Neuronal stem cell (in vitro differentiated cells): ENCODE measurements around the gene PDZK1.

Source experiments
- DNase-seq: peaks from one replicate; pipeline ENCODE4 v3.0.0-alpha.2; 2013; ENCODE audit warnings: low spot score
- H2AFZ ChIP-seq: one replicate; pipeline ENCODE4 v1.6.1; 2013; ENCODE audit warnings: mild to moderate bottlenecking, low read length, inconsistent platforms
- H2AK5ac ChIP-seq: 2 replicates; pipeline ENCODE4 v1.6.1; 2013; ENCODE audit warnings: low read depth, mild to moderate bottlenecking, inconsistent platforms, low read length, moderate library complexity, mixed read lengths
- H2BK120ac ChIP-seq: 2 replicates; pipeline ENCODE4 v1.6.1; 2013; ENCODE audit warnings: low read depth, mild to moderate bottlenecking, inconsistent platforms, low read length, moderate library complexity, mixed read lengths
- H2BK12ac ChIP-seq: one replicate; pipeline ENCODE4 v1.6.1; 2013; ENCODE audit warnings: low read length, inconsistent platforms
- H2BK15ac ChIP-seq: 2 replicates; pipeline ENCODE4 v1.6.1; 2013; ENCODE audit warnings: mild to moderate bottlenecking, low read length, inconsistent platforms, mixed read lengths
- H2BK5ac ChIP-seq: one replicate; pipeline ENCODE4 v1.6.1; 2013; ENCODE audit warnings: inconsistent platforms, mild to moderate bottlenecking, low read length, moderate library complexity
- H3K14ac ChIP-seq: one replicate; pipeline ENCODE4 v1.6.1; 2013; ENCODE audit warnings: low read length, inconsistent platforms
- H3K18ac ChIP-seq: 2 replicates; pipeline ENCODE4 v1.6.1; 2013; ENCODE audit warnings: low read length, inconsistent platforms
- H3K23ac ChIP-seq: 2 replicates; pipeline ENCODE4 v1.6.1; 2013; ENCODE audit warnings: low read depth, mild to moderate bottlenecking, mixed read lengths, low read length, inconsistent platforms; ENCODE audit not compliant: poor library complexity
- H3K27ac ChIP-seq: replicated peaks from 3 replicates; pipeline ENCODE4 v1.5.1; 2013; ENCODE audit warnings: low read length, inconsistent platforms
- H3K27me3 ChIP-seq, 3 experiments: 2 replicates each; pipeline ENCODE4 v1.6.1; 2013; ENCODE audit warnings: low read length in 3 of 3, mild to moderate bottlenecking in 2 of 3, inconsistent platforms in 1 of 3, low read depth in 1 of 3, mixed read lengths in 1 of 3, moderate library complexity in 1 of 3; ENCODE audit not compliant: control insufficient read depth in 3 of 3, insufficient read depth in 3 of 3
- H3K36me3 ChIP-seq, 2 donors: replicated peaks in 1 of 2; 2 replicates each; pipeline ENCODE4 v1.6.1; 2013; ENCODE audit warnings: low read length in 2 of 2; ENCODE audit not compliant: control insufficient read depth in 2 of 2, insufficient read depth in 2 of 2
- H3K4ac ChIP-seq: 2 replicates; pipeline ENCODE4 v1.6.1; 2013; ENCODE audit warnings: inconsistent platforms, mild to moderate bottlenecking, low read length, moderate library complexity
- H3K4me1 ChIP-seq, 2 donors: 1 replicate in 1 of 2; 2 replicates in 1 of 2; pipeline ENCODE4 v1.6.1; 2013; ENCODE audit warnings: low read length in 2 of 2, low read depth in 1 of 2; ENCODE audit not compliant: control insufficient read depth in 2 of 2, insufficient read depth in 1 of 2
- H3K4me2 ChIP-seq: one replicate; pipeline ENCODE4 v1.6.1; 2013; ENCODE audit warnings: mild to moderate bottlenecking, low read length, inconsistent platforms; ENCODE audit not compliant: insufficient read depth, poor library complexity, severe bottlenecking
- H3K4me3 ChIP-seq, 2 donors: 2 replicates each; pipeline ENCODE4 v1.5.1; 2013; ENCODE audit warnings: low read length in 2 of 2, mild to moderate bottlenecking in 2 of 2, inconsistent platforms in 1 of 2, moderate library complexity in 1 of 2
- H3K79me1 ChIP-seq: one replicate; pipeline ENCODE4 v1.6.1; 2013; ENCODE audit warnings: low read depth, mild to moderate bottlenecking, inconsistent platforms, low read length, moderate library complexity
- H3K9ac ChIP-seq: one replicate; pipeline ENCODE4 v1.6.1; 2013; ENCODE audit warnings: mild to moderate bottlenecking, low read depth, low read length, inconsistent platforms; ENCODE audit not compliant: poor library complexity
- H3K9me3 ChIP-seq, 2 donors: replicated peaks in 1 of 2; 2 replicates each; pipeline versions ENCODE3 to v1.6.1; 2013; ENCODE audit warnings: low read length in 2 of 2, mild to moderate bottlenecking in 2 of 2, inconsistent platforms in 1 of 2, low read depth in 1 of 2, mixed read lengths in 1 of 2, moderate library complexity in 1 of 2; ENCODE audit not compliant: control insufficient read depth in 2 of 2, insufficient read depth in 1 of 2
- H4K8ac ChIP-seq: one replicate; pipeline ENCODE4 v1.6.1; 2013; ENCODE audit warnings: low read depth, mild to moderate bottlenecking, inconsistent platforms, low read length, moderate library complexity
- H4K91ac ChIP-seq: one replicate; pipeline ENCODE4 v1.6.1; 2013; ENCODE audit warnings: low read length, low read depth, mild to moderate bottlenecking, inconsistent platforms; ENCODE audit not compliant: poor library complexity
- WGBS, 2 donors: extraction: QIAGEN DNeasy Blood & Tissue Kit; methylation state at CpG; one replicate each; pipeline ENCODE4 v1.1.7; 2013; ENCODE audit warnings: missing lambda C conversion rate in 2 of 2, mixed read lengths in 1 of 2; ENCODE audit not compliant: insufficient read length in 2 of 2, insufficient replicate concordance in 1 of 2; ENCODE audit errors: extremely low coverage in 2 of 2; 5-methylcytosine and 5-hydroxymethylcytosine counted together

The PDZK1 gene

DNA sequence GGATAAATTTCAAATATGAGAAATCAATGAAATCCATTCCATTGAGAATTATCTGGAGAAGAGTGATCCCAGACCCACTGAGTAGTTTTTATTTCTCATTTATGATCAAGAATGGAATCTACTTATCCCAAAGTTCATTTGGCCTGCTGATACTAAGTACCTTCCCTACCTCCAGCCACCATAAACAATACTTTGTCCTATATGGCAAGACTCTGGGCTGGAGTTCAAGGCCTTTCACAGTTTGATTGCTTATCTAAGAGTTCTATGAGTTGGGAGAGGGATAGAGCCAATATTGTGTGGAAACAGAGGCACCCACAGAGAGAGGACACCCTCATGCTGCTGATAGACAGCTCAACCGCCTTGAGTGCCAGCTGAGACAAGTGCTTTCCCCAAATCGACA lies 5.1 kb downstream of the PDZK1 start:
- Histone ChIP-seq H3K27me3 (peaks cover 0 to 8% (median 0%) of the 10 kb centered on the region in 3 experiments), H3K4me2 (no peak overlapping the region), H3K23ac (no peak overlapping the region), H2BK15ac (no peak overlapping the region), H2BK120ac (no peak overlapping the region), H2AK5ac (no peak overlapping the region), H3K79me1 (no peaks in the 10 kb centered on the region), H2BK5ac (no peak overlapping the region), H3K27ac (no peak overlapping the region), H3K36me3 (no peaks in the 10 kb centered on the region), H3K4me3 (no peak overlapping the region), H3K4ac (no peak overlapping the region), H3K18ac (no peak overlapping the region), H3K4me1 (no peaks in the 10 kb centered on the region), H4K91ac (no peak overlapping the region), H4K8ac (no peak overlapping the region), H2BK12ac (no peak overlapping the region), H3K14ac (no peak overlapping the region), H3K9me3 (no peaks in the 10 kb centered on the region), H3K9ac (no peak overlapping the region), H2AFZ (no peak overlapping the region)
- WGBS, 2 donors, result no CpG with 5 or more reads among the region's 2 CpGs
- DNase-seq, result no peak

DNA sequence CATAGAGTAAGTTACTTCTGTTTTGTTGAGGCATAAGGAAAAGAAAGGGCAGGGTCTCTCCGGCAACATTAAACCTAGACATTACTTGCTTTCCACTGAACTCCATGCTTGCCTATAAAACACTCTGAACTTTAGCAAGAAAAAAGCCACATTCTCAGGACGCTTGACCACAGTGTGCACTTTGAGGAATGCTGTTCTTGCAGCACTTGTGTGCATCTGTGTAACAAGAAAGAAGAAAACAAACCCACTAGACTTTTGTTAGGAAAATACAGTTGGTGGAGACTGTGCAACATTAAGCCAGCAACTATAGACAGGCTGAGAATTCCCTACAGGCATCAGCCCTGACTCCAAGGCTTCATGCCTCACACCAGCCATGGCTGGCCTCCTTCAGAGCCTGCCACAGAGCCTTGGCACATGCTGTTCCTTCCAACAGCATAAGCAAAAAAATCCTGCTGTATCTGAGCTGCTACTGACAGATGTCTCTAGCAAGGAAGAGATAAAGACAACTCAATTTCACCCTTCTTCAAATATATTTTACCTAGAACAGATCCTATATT lies 5.8 kb downstream of the PDZK1 start:
- H4K8ac ChIP-seq, result no peak overlapping the region
- H4K91ac ChIP-seq, result no peak overlapping the region
- H3K4ac ChIP-seq, result no peak overlapping the region
- H3K9ac ChIP-seq, result no peak overlapping the region
- H3K27me3 ChIP-seq, result peaks cover 0 to 8% (median 0%) of the 10 kb centered on the region in 3 experiments
- no peaks in the 10 kb centered on the region for H3K79me1 ChIP-seq
- no peak overlapping the region for H3K23ac ChIP-seq
- no peak overlapping the region for H2BK120ac ChIP-seq
- DNase-seq, result no peak
- H3K14ac ChIP-seq, result no peak overlapping the region
- H2BK15ac ChIP-seq, result no peak overlapping the region
- H2BK5ac ChIP-seq, result no peak overlapping the region
- H2BK12ac ChIP-seq, result no peak overlapping the region
- no CpG with 5 or more reads among the region's 2 CpGs for WGBS, 2 donors
- H3K36me3 ChIP-seq, result no peaks in the 10 kb centered on the region
- H2AK5ac ChIP-seq, result no peak overlapping the region
- no peak overlapping the region for H3K18ac ChIP-seq
- H2AFZ ChIP-seq, result no peak overlapping the region
- no peak overlapping the region for H3K4me3 ChIP-seq
- no peaks in the 10 kb centered on the region for H3K9me3 ChIP-seq
- H3K4me2 ChIP-seq, result no peak overlapping the region
- H3K4me1 ChIP-seq, result peaks cover 0 to 2% of the 10 kb centered on the region in 2 donors
- no peak overlapping the region for H3K27ac ChIP-seq

DNA sequence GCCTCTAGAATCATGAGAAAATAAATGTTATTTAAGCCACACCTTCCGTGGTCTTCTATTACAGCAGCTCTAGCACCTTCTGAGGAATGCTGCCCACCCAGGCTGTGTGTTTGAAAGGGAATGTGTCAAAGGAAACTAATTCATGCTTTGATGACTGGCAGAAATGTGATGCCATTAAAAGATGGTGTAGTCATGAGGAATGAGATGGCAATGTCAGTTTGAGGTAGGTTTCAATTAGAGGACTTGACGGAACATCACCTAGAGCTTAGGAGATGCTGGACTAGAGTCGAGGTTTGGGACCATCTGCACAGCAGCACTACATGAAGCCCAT lies 10.6 kb downstream of the PDZK1 start:
- H2AK5ac ChIP-seq, result no peak overlapping the region
- no peak overlapping the region for H2BK12ac ChIP-seq
- H3K4me3 ChIP-seq, result no peak overlapping the region
- no peak for DNase-seq
- H3K9ac ChIP-seq, result no peak overlapping the region
- no peak overlapping the region for H3K4ac ChIP-seq
- H3K36me3 ChIP-seq, result no peaks in the 10 kb centered on the region
- no peak overlapping the region for H3K18ac ChIP-seq
- H4K8ac ChIP-seq, result no peak overlapping the region
- no peaks in the 10 kb centered on the region for H3K79me1 ChIP-seq
- H3K9me3 ChIP-seq, result no peaks in the 10 kb centered on the region
- H3K4me1 ChIP-seq, result peaks cover 0 to 2% of the 10 kb centered on the region in 2 donors
- no peak overlapping the region for H3K27ac ChIP-seq
- no peak overlapping the region for H3K14ac ChIP-seq
- no peak overlapping the region for H2BK120ac ChIP-seq
- H4K91ac ChIP-seq, result no peak overlapping the region
- H2BK5ac ChIP-seq, result no peak overlapping the region
- H3K4me2 ChIP-seq, result no peak overlapping the region
- H3K27me3 ChIP-seq, result peaks cover 0 to 12% (median 0%) of the 10 kb centered on the region in 3 experiments
- H2BK15ac ChIP-seq, result no peak overlapping the region
- no peak overlapping the region for H3K23ac ChIP-seq
- no CpG with 5 or more reads among the region's 3 CpGs for WGBS, 2 donors
- H2AFZ ChIP-seq, result no peak overlapping the region

DNA sequence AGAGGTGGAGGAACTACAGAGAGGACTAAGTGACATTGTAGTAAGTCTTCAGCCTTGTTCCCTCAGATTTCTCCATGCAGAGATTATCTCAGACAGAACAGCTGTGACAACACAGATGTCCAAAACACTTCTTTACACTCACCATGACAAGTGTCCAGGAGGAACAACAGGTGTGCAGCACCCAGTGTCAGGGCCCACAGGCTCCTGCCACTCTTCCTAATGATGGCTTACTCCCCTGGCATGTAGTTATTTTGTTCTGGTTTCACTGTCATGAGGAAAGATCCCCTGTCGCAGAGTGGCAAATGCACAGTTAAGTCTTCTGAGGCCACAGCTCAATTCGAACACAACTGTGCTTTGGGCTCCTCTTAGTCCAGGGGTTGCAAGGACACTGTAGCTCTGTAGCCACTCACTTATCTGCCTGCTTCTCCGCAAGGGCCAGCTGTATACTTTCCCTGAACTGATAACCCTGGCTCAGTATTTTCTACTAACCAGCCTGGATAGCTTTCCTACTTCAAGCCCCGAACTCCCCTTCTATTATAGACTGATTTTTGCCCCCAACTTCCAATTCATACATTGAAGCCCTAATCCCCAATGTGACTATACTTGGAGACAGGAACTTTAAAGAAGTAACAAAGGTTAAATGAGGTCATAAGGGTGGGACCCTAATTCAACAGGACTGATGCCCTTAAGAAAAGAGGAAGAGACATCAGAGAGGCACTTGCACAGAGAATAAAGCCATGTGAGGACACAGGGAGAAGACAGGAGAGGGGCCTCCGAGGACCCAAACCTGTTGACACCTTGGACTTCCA lies 11.1 kb downstream of the PDZK1 start:
- H3K23ac ChIP-seq, result no peak overlapping the region
- H2AFZ ChIP-seq, result no peak overlapping the region
- H2BK15ac ChIP-seq, result no peak overlapping the region
- H4K91ac ChIP-seq, result no peak overlapping the region
- H3K14ac ChIP-seq, result no peak overlapping the region
- H3K4ac ChIP-seq, result no peak overlapping the region
- H3K18ac ChIP-seq, result no peak overlapping the region
- no peak overlapping the region for H3K4me3 ChIP-seq
- no peak overlapping the region for H3K4me2 ChIP-seq
- no peak overlapping the region for H3K9ac ChIP-seq
- peaks cover 0 to 12% (median 0%) of the 10 kb centered on the region in 3 experiments for H3K27me3 ChIP-seq
- no peak for DNase-seq
- peaks cover 0 to 2% of the 10 kb centered on the region in 2 donors for H3K4me1 ChIP-seq
- H2AK5ac ChIP-seq, result no peak overlapping the region
- no peak overlapping the region for H2BK12ac ChIP-seq
- no peak overlapping the region for H2BK120ac ChIP-seq
- no peaks in the 10 kb centered on the region for H3K79me1 ChIP-seq
- H4K8ac ChIP-seq, result no peak overlapping the region
- H3K27ac ChIP-seq, result no peak overlapping the region
- no peaks in the 10 kb centered on the region for H3K36me3 ChIP-seq
- WGBS, 2 donors, result no CpG with 5 or more reads among the region's 5 CpGs
- no peak overlapping the region for H2BK5ac ChIP-seq
- H3K9me3 ChIP-seq, result no peaks in the 10 kb centered on the region
